ENCODE data around the gene MORF4L2. TPM values are rescaled to one million over a fixed set of nuclear protein-coding genes. Genes with fewer than 3 reads are reported as not detected.
A peak's percentile ranks its signal among the peaks of the same experiment; 100 is the strongest.

Gene MORF4L2
- total and polyA plus RNA-seq, 2 experiments from 2014 or later, result 482 to 664 TPM

- peak; percentile 29 for DNase-seq
- Histone ChIP-seq H3K4me1 (ENCODE audit: insufficient read depth) (peaks cover 19% of the 10 kb centered on the region), H2AFZ (no peak overlapping the region), H3K27ac (no peak overlapping the region), H3K4me3 (no peak overlapping the region), H3K9me3 (ENCODE audit: low read depth) (no peaks in the 10 kb centered on the region), H3K9ac (no peak overlapping the region), H3K4me2 (ENCODE audit: unreplicated experiment) (no peak overlapping the region), H3K36me3 (ENCODE audit: low read depth) (no peaks in the 10 kb centered on the region), H3K79me2 (ENCODE audit: insufficient read depth) (no peaks in the 10 kb centered on the region), H3K9me2 (ENCODE audit: insufficient read depth) (no peaks in the 10 kb centered on the region), H3F3A (ENCODE audit: insufficient read depth) (peaks cover 17% of the 10 kb centered on the region), H3K27me3 (replicated peaks; ENCODE audit: insufficient read depth) (no peaks in the 10 kb centered on the region), H4K20me1 (ENCODE audit: insufficient read depth) (no peaks in the 10 kb centered on the region)
- in situ Hi-C loops (cut with MboI), result no loop called here
- TF ChIP-seq EZH2 (IDR thresholded peaks at IDR 0.05; ENCODE audit: insufficient read depth, poor library complexity, severe bottlenecking) (no peak), EZH2phosphoT487 (IDR thresholded peaks at IDR 0.05; ENCODE audit: insufficient read depth, low read depth) (no peak)
- WGBS, 2 experiments (ENCODE audit: low coverage in 1 of 2, low lambda C conversion rate in 2 of 2, missing lambda C conversion rate in 2 of 2), result 91 to 92% methylated on average over 2 of the region's 2 CpGs
These were observed 51.1 kb downstream of the MORF4L2 start for GRCh38 chrX:103635436-103635835.

- Histone ChIP-seq H3K27me3 (replicated peaks; ENCODE audit: insufficient read depth) (no peaks in the 10 kb centered on the region), H4K20me1 (ENCODE audit: insufficient read depth) (no peaks in the 10 kb centered on the region), H3K4me3 (no peak overlapping the region), H3K79me2 (ENCODE audit: insufficient read depth) (peaks cover 10% of the 10 kb centered on the region), H3K4me1 (ENCODE audit: insufficient read depth) (peaks cover 18% of the 10 kb centered on the region), H3K36me3 (ENCODE audit: low read depth) (no peaks in the 10 kb centered on the region), H2AFZ (no peak overlapping the region), H3K4me2 (ENCODE audit: unreplicated experiment) (no peak overlapping the region), H3K9me2 (ENCODE audit: insufficient read depth) (no peaks in the 10 kb centered on the region), H3F3A (ENCODE audit: insufficient read depth) (peaks cover 6% of the 10 kb centered on the region; the same call in 1 of the 2 replicates), H3K9me3 (ENCODE audit: low read depth) (no peaks in the 10 kb centered on the region), H3K27ac (no peak overlapping the region), H3K9ac (no peak overlapping the region)
- in situ Hi-C loops (cut with MboI), result no loop called here
- 99 to 100% methylated on average over 5 of the region's 5 CpGs for WGBS, 2 experiments (ENCODE audit: low coverage in 1 of 2, low lambda C conversion rate in 2 of 2, missing lambda C conversion rate in 2 of 2)
- no peak for DNase-seq
- TF ChIP-seq EZH2 (IDR thresholded peaks at IDR 0.05; ENCODE audit: insufficient read depth, poor library complexity, severe bottlenecking), result no peak
- no peak for TF ChIP-seq EZH2phosphoT487 (IDR thresholded peaks at IDR 0.05; ENCODE audit: insufficient read depth, low read depth)
These were observed 55.4 kb downstream of the MORF4L2 start for GRCh38 chrX:103631145-103631544.

GRCh38 chrX:103630171-103630511 lies 56.4 kb downstream of the MORF4L2 start:
- in situ Hi-C loops (cut with MboI), result no loop called here
- Histone ChIP-seq H3K27me3 (replicated peaks; ENCODE audit: insufficient read depth) (no peaks in the 10 kb centered on the region), H3F3A (ENCODE audit: insufficient read depth) (peaks cover 6% of the 10 kb centered on the region; the same call in 1 of the 2 replicates), H4K20me1 (ENCODE audit: insufficient read depth) (no peaks in the 10 kb centered on the region), H3K27ac (peak overlapping the region; percentile 80), H3K9me3 (ENCODE audit: low read depth) (no peaks in the 10 kb centered on the region), H2AFZ (peak overlapping the region; percentile 95), H3K4me1 (ENCODE audit: insufficient read depth) (peaks cover 18% of the 10 kb centered on the region), H3K4me2 (ENCODE audit: unreplicated experiment) (peak overlapping the region; percentile 92), H3K4me3 (peak overlapping the region; percentile 84), H3K79me2 (ENCODE audit: insufficient read depth) (peaks cover 10% of the 10 kb centered on the region), H3K9ac (peak overlapping the region; percentile 85), H3K36me3 (ENCODE audit: low read depth) (no peaks in the 10 kb centered on the region), H3K9me2 (ENCODE audit: insufficient read depth) (no peaks in the 10 kb centered on the region)
- WGBS, 2 experiments (ENCODE audit: low coverage in 1 of 2, low lambda C conversion rate in 2 of 2, missing lambda C conversion rate in 2 of 2), result 2 to 8% methylated on average over 6 of the region's 6 CpGs
- TF ChIP-seq EZH2 (IDR thresholded peaks at IDR 0.05; ENCODE audit: insufficient read depth, poor library complexity, severe bottlenecking), result no peak
- no peak for TF ChIP-seq EZH2phosphoT487 (IDR thresholded peaks at IDR 0.05; ENCODE audit: insufficient read depth, low read depth)
- DNase-seq, result no peak

GRCh38 chrX:103629318-103630170 lies 57.0 kb downstream of the MORF4L2 start:
- peaks cover 10% of the 10 kb centered on the region for H3K79me2 ChIP-seq (ENCODE audit: insufficient read depth)
- H3K27me3 ChIP-seq (replicated peaks; ENCODE audit: insufficient read depth), result no peaks in the 10 kb centered on the region
- H3K4me3 ChIP-seq, result peak overlapping the region; percentile 84
- H3K27ac ChIP-seq, result peak overlapping the region; percentile 80
- in situ Hi-C loops (cut with MboI), result no loop called here
- peak overlapping the region; percentile 85 for H3K9ac ChIP-seq
- peak overlapping the region; percentile 95 for H2AFZ ChIP-seq
- no peak for TF ChIP-seq EZH2phosphoT487 (IDR thresholded peaks at IDR 0.05; ENCODE audit: insufficient read depth, low read depth)
- TF ChIP-seq EZH2 (IDR thresholded peaks at IDR 0.05; ENCODE audit: insufficient read depth, poor library complexity, severe bottlenecking), result no peak
- H3F3A ChIP-seq (ENCODE audit: insufficient read depth), result peaks cover 6% of the 10 kb centered on the region; the same call in 1 of the 2 replicates
- H3K4me2 ChIP-seq (ENCODE audit: unreplicated experiment), result peak overlapping the region; percentile 92
- H4K20me1 ChIP-seq (ENCODE audit: insufficient read depth), result no peaks in the 10 kb centered on the region
- WGBS, 2 experiments (ENCODE audit: low coverage in 1 of 2, low lambda C conversion rate in 2 of 2, missing lambda C conversion rate in 2 of 2), result 0% methylated on average over 28 to 46 of the region's 49 CpGs
- no peaks in the 10 kb centered on the region for H3K36me3 ChIP-seq (ENCODE audit: low read depth)
- peak; percentile 73 for DNase-seq
- no peaks in the 10 kb centered on the region for H3K9me3 ChIP-seq (ENCODE audit: low read depth)
- peaks cover 18% of the 10 kb centered on the region for H3K4me1 ChIP-seq (ENCODE audit: insufficient read depth)
- H3K9me2 ChIP-seq (ENCODE audit: insufficient read depth), result no peaks in the 10 kb centered on the region

All from GM23248 (cell line).